Measurements from ENCODE around the gene CCSAP.
"Not testable (repeated sequence)": the region's sequence is repeated elsewhere in the genome, so short reads cannot be mapped to it uniquely, and the experiment has no call there.

DNA sequence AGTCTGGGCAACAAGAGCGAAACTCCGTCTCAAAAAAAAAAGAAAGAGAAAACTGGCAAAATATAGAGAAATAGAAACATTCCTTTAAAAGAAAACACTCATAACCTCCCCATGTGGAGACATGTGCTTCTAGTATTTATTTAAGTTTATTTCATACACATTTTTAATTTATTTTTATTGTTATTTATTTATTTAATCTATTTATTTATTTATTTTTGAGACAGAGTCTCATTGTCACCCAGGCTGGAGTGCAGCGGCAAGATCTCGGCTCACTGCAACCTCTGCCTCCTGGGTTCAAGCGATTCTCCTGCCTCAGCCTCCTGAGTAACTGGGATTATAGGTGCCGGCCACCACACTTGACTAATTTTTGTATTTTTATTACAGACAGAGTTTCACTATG is 35.2 kb upstream of the CCSAP start:
- TF ChIP-seq, protein P1, sequence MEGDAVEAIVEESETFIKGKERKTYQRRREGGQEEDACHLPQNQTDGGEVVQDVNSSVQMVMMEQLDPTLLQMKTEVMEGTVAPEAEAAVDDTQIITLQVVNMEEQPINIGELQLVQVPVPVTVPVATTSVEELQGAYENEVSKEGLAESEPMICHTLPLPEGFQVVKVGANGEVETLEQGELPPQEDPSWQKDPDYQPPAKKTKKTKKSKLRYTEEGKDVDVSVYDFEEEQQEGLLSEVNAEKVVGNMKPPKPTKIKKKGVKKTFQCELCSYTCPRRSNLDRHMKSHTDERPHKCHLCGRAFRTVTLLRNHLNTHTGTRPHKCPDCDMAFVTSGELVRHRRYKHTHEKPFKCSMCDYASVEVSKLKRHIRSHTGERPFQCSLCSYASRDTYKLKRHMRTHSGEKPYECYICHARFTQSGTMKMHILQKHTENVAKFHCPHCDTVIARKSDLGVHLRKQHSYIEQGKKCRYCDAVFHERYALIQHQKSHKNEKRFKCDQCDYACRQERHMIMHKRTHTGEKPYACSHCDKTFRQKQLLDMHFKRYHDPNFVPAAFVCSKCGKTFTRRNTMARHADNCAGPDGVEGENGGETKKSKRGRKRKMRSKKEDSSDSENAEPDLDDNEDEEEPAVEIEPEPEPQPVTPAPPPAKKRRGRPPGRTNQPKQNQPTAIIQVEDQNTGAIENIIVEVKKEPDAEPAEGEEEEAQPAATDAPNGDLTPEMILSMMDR (IDR thresholded peaks at IDR 0.05; ENCODE audit: poor library complexity), result not testable (repeated sequence)
- not testable (repeated sequence) for TF ChIP-seq EZH2 (IDR thresholded peaks at IDR 0.05; ENCODE audit: borderline replicate concordance)
